ENCODE results near the gene ABHD8.

The ABHD8 gene

GRCh38 chr19:17321655-17322489, 18.6 kb upstream of the ABHD8 start:
- no peak for TF ChIP-seq CTCF (IDR thresholded peaks at IDR 0.05; ENCODE audit: low read length)
- no peak for TF ChIP-seq EZH2 (optimal IDR thresholded peaks at IDR 0.05; ENCODE audit: low read depth, low read length)
- no peak for TF ChIP-seq EZH2phosphoT487 (IDR thresholded peaks at IDR 0.05; ENCODE audit: low read length)
- Histone ChIP-seq H3K27me3 (replicated peaks; ENCODE audit: insufficient read depth, low read length) (no peaks in the 10 kb centered on the region), H3K27ac (ENCODE audit: low read length) (no peak overlapping the region), H3K79me2 (ENCODE audit: low read length) (no peaks in the 10 kb centered on the region), H3K4me2 (ENCODE audit: low read depth, low read length) (no peak overlapping the region), H3K9me3 (replicated peaks; ENCODE audit: insufficient read depth, low read length) (no peaks in the 10 kb centered on the region), H2AFZ (ENCODE audit: low read length) (no peak overlapping the region), H3K4me1 (ENCODE audit: low read length) (no peaks in the 10 kb centered on the region), H3K36me3 (replicated peaks; ENCODE audit: insufficient read depth, low read length) (no peaks in the 10 kb centered on the region), H3F3A (ENCODE audit: insufficient read depth, low read length) (0 out of 2 replicates have a peak, but pooled peaks cover 3% of the 10 kb centered on the region), H3K9me2 (replicated peaks; ENCODE audit: insufficient read depth, low read length) (no peaks in the 10 kb centered on the region), H4K20me1 (ENCODE audit: insufficient read depth, low read length) (no peaks in the 10 kb centered on the region), H3K4me3 (ENCODE audit: low read length) (no peak overlapping the region), H3K9ac (ENCODE audit: low read length) (no peak overlapping the region)
- no peak for DNase-seq

GRCh38 chr19:17320435-17320834, 17.2 kb upstream of the ABHD8 start:
- Histone ChIP-seq H3K4me2 (ENCODE audit: low read depth, low read length) (no peak overlapping the region), H3F3A (ENCODE audit: insufficient read depth, low read length) (no peaks in the 10 kb centered on the region), H3K36me3 (replicated peaks; ENCODE audit: insufficient read depth, low read length) (no peaks in the 10 kb centered on the region), H4K20me1 (ENCODE audit: insufficient read depth, low read length) (no peaks in the 10 kb centered on the region), H3K4me1 (ENCODE audit: low read length) (no peaks in the 10 kb centered on the region), H3K9ac (ENCODE audit: low read length) (no peak overlapping the region), H3K79me2 (ENCODE audit: low read length) (no peaks in the 10 kb centered on the region), H3K27ac (ENCODE audit: low read length) (no peak overlapping the region), H3K27me3 (replicated peaks; ENCODE audit: insufficient read depth, low read length) (no peaks in the 10 kb centered on the region), H3K9me3 (replicated peaks; ENCODE audit: insufficient read depth, low read length) (no peaks in the 10 kb centered on the region), H3K9me2 (replicated peaks; ENCODE audit: insufficient read depth, low read length) (no peaks in the 10 kb centered on the region), H3K4me3 (ENCODE audit: low read length) (no peak overlapping the region), H2AFZ (ENCODE audit: low read length) (no peak overlapping the region)
- no peak for TF ChIP-seq EZH2phosphoT487 (IDR thresholded peaks at IDR 0.05; ENCODE audit: low read length)
- no peak for TF ChIP-seq EZH2 (optimal IDR thresholded peaks at IDR 0.05; ENCODE audit: low read depth, low read length)
- no peak for TF ChIP-seq CTCF (IDR thresholded peaks at IDR 0.05; ENCODE audit: low read length)
- DNase-seq: no peak

DNA sequence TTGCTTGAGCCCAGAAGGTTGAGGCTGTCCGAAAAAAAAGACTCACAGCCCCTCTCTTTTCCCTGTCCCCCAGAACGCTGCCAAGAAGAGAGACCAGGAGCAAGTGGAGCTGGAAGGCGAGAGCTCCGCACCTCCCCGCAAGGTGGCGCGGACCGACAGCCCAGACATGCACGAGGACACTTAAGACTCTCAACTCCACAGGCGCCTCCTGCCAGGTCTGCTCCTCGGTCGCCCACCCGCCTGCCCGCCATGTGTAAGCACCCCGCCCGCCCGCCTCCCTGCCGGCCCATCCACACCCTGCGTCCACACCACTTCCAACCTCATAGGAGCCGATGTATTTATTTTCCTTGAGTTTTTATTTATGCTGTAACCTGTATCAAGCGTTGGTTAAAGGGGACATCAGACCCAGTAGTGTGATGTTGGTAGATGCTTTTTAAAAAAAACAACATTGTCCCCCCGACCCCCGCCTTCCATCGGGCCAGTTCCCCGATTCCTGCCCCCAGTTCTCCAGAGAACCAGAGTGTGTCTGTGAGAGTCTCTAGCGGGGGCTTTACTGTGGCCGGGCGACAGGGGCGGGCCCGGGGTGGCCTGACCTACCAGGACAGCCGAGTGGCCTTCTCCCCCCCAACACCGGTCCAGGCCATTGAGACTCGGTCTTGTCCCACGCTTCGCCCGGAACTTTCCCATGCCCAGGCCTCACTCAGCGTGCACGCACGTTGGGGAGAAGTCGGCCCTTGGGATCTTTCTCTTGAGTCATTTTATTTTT, 16.4 kb upstream of the ABHD8 start:
- 0 out of 2 replicates have a peak, but pooled peaks cover under 1% of the 10 kb centered on the region for H3K36me3 ChIP-seq (replicated peaks; ENCODE audit: insufficient read depth, low read length)
- H3K27me3 ChIP-seq (replicated peaks; ENCODE audit: insufficient read depth, low read length): no peaks in the 10 kb centered on the region
- 0 out of 2 replicates have a peak, but pooled peaks cover under 1% of the 10 kb centered on the region for H3K79me2 ChIP-seq (ENCODE audit: low read length)

More for the DNA sequence above, 16.4 kb upstream of the ABHD8 start:
- H3K4me1 ChIP-seq (ENCODE audit: low read length): no peaks in the 10 kb centered on the region
- no peak overlapping the region for H3K4me2 ChIP-seq (ENCODE audit: low read depth, low read length)
- no peak overlapping the region for H3K9ac ChIP-seq (ENCODE audit: low read length)
- no peaks in the 10 kb centered on the region for H3K9me2 ChIP-seq (replicated peaks; ENCODE audit: insufficient read depth, low read length)
- no peaks in the 10 kb centered on the region for H3F3A ChIP-seq (ENCODE audit: insufficient read depth, low read length)
- TF ChIP-seq EZH2phosphoT487 (IDR thresholded peaks at IDR 0.05; ENCODE audit: low read length) (no peak), CTCF (IDR thresholded peaks at IDR 0.05; ENCODE audit: low read length) (no peak), EZH2 (optimal IDR thresholded peaks at IDR 0.05; ENCODE audit: low read depth, low read length) (no peak)
- no peaks in the 10 kb centered on the region for H4K20me1 ChIP-seq (ENCODE audit: insufficient read depth, low read length)
- no peak overlapping the region for H3K27ac ChIP-seq (ENCODE audit: low read length)
- no peak for DNase-seq
- no peak overlapping the region for H3K4me3 ChIP-seq (ENCODE audit: low read length)
- H3K9me3 ChIP-seq (replicated peaks; ENCODE audit: insufficient read depth, low read length): no peaks in the 10 kb centered on the region
- H2AFZ ChIP-seq (ENCODE audit: low read length): no peak overlapping the region
